H1 (cell line): ENCODE results near the gene RAB29. TPM values are rescaled to one million over a fixed set of nuclear protein-coding genes. Genes with fewer than 3 reads are reported as not detected.

Experiments
- ASH2L ChIP-seq: fragments of 200-600, 300-600 bp; sonication (generic); IDR thresholded peaks from one replicate; pipeline ENCODE4 v1.7.1; 2017; ENCODE audit warnings: low read length
- RFX5 ChIP-seq: IDR thresholded peaks from 2 replicates; pipeline ENCODE4 v1.6.1; 2011; ENCODE audit warnings: low read depth, low read length, improper control_type of control experiment, borderline replicate concordance
- SIRT6 ChIP-seq: IDR thresholded peaks from one replicate; pipeline ENCODE4 v1.7.1; 2012; ENCODE audit warnings: low read length, inconsistent platforms
- polyA plus RNA-seq, 7 experiments: library from polyadenylated mRNA; depleted of rRNA in 3 of 7; stranded (reverse) in 5 of 7; unstranded in 2 of 7; fragments of >200 nt in 5 of 7; fragments of 200-250 nt in 2 of 7; gene quantifications; 1 replicate in 5 of 7; 2 replicates in 1 of 7; 4 replicates in 1 of 7; pipeline versions ENCODE4 v1.2.1 to v1.2.3, GENCODE V29; 2011 to 2013; ENCODE audit warnings: missing spikeins in 2 of 7, mixed read lengths in 2 of 7
- total RNA-seq: library from RNA; stranded (reverse); fragmentation: NEBNext Ultra II Directional; extraction: Animal tissue kit (Norgen Biotek cat#: 25700); gene quantifications from 2 replicates; pipeline ENCODE4 v1.2.1, GENCODE V29; 2021

Gene RAB29
- total and polyA plus RNA-seq, 2 of the 8 experiments (the other 6 are each of a cell fraction or from before 2014, with no cell fraction given) = 10.1 to 17.3 TPM

DNA sequence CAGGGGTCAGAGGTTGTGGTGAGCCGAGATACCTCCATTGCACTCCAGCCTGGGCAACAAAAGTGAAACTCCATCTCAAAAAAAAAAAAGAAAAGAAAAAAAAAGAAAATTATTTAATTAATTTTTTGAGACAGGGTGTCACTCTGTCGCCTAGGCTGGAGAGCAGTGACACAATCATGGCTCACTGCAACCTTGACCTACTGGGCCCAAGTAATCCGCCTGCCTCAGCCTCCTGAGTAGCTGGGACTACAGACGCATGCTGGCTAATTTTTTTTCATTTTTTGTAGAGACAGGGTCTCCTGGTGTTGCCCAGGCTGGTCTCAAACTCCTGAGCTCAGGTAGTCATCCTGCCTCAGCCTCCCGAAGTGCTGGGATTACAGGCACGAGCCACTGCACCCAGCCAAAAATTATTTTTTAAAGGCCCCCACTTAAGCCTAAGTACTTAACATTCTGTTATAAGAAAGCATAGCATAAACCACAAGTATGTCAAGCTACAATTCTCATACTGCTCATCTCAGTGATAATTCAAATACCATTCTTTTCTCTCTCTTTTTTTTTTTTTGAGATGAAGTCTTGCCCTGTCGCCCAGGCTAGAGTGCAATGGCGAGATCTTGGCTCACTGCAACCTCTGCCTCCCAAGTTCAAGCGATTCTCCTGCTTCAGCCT lies 45.2 kb downstream of the RAB29 start (continued):
- TF ChIP-seq RFX5 (no peak), ASH2L (no peak), SIRT6 (no peak)
